PC-9 (cell line): ENCODE results near the gene UVRAG.
"Not testable (repeated sequence)": the region's sequence is repeated elsewhere in the genome, so short reads cannot be mapped to it uniquely, and the experiment has no call there.

Experiments used
- EZH2 ChIP-seq: fragments of 200-600 bp; sonication (generic); IDR thresholded peaks from 2 replicates; pipeline ENCODE4 v1.8.0; 2017; ENCODE audit warnings: antibody characterized with exemption, low read depth
- TF ChIP-seq, protein P1 (sequence below): fragments of 200-600 bp; sonication (generic); conservative IDR thresholded peaks from 2 replicates; pipeline ENCODE4 v1.6.1; 2017; ENCODE audit warnings: mixed run types, antibody characterized with exemption, mild to moderate bottlenecking, moderate library complexity

DNA sequence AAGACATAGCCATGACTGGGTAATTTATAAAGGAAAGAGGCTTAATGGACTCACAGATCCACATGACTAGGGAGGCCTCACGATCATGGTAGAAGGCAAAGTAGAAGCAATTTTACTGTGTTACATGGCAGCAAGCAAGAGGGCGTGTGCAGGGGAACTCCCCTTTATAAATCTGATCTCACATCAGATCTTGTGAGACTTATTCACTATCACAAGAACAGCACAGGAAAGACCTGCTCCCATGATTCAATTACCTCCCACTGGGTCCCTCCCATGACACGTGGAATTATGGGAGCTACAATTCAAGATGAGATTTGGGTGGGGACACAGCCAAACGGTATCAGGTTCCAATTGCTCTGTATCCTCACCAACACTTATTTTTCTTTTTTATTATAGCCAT is 261.2 kb downstream of the UVRAG start:
- TF ChIP-seq, protein P1, sequence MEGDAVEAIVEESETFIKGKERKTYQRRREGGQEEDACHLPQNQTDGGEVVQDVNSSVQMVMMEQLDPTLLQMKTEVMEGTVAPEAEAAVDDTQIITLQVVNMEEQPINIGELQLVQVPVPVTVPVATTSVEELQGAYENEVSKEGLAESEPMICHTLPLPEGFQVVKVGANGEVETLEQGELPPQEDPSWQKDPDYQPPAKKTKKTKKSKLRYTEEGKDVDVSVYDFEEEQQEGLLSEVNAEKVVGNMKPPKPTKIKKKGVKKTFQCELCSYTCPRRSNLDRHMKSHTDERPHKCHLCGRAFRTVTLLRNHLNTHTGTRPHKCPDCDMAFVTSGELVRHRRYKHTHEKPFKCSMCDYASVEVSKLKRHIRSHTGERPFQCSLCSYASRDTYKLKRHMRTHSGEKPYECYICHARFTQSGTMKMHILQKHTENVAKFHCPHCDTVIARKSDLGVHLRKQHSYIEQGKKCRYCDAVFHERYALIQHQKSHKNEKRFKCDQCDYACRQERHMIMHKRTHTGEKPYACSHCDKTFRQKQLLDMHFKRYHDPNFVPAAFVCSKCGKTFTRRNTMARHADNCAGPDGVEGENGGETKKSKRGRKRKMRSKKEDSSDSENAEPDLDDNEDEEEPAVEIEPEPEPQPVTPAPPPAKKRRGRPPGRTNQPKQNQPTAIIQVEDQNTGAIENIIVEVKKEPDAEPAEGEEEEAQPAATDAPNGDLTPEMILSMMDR: not testable (repeated sequence)
- TF ChIP-seq EZH2: not testable (repeated sequence)
